HG03025 (cell line): ENCODE results near the gene MORC3.
"Not testable (repeated sequence)": the region's sequence is repeated elsewhere in the genome, so short reads cannot be mapped to it uniquely, and the experiment has no call there.

ENCODE experiments used
- ATAC-seq: cut with Tn5 transposase; IDR thresholded peaks from one replicate; pipeline ENCODE4 v1.9.1; 2021; ENCODE audit warnings: mild to moderate bottlenecking, moderate library complexity; ENCODE audit not compliant: unreplicated experiment, low FRiP score

Gene MORC3

GRCh38 chr21:36384885-36385232, 64.9 kb downstream of the MORC3 start:
- no peak for ATAC-seq

- ATAC-seq, result peak; percentile 52
Measured at GRCh38 chr21:36385233-36386030, 65.4 kb downstream of the MORC3 start, which contains the start of gene CHAF1B. Gene CHAF1B (plus strand): TSS chr21:36385392. CDS start chr21:36386137, 745 bp downstream.

- no peak for ATAC-seq
Measured at GRCh38 chr21:36386031-36386642, 66.1 kb downstream of the MORC3 start.

- ATAC-seq, result no peak
Measured at GRCh38 chr21:36388096-36388495, 68.1 kb downstream of the MORC3 start.

- no peak for ATAC-seq
Measured at GRCh38 chr21:36388835-36389234, 68.8 kb downstream of the MORC3 start.

GRCh38 chr21:36391649-36392048, 71.7 kb downstream of the MORC3 start:
- ATAC-seq, result not testable (repeated sequence)

- ATAC-seq, result no peak
Measured at GRCh38 chr21:36395353-36396111, 75.5 kb downstream of the MORC3 start.

GRCh38 chr21:36396325-36396724, 76.3 kb downstream of the MORC3 start:
- ATAC-seq, result no peak

GRCh38 chr21:36396971-36397370, 77.0 kb downstream of the MORC3 start:
- no peak for ATAC-seq

GRCh38 chr21:36397606-36398005, 77.6 kb downstream of the MORC3 start:
- no peak for ATAC-seq

- not testable (repeated sequence) for ATAC-seq
Measured at GRCh38 chr21:36399736-36400135, 79.7 kb downstream of the MORC3 start.

- ATAC-seq, result no peak
Measured at GRCh38 chr21:36400719-36401118, 80.7 kb downstream of the MORC3 start.

- no peak for ATAC-seq
Measured at GRCh38 chr21:36402339-36402738, 82.3 kb downstream of the MORC3 start.

- no peak for ATAC-seq
Measured at GRCh38 chr21:36403713-36404112, 83.7 kb downstream of the MORC3 start.

GRCh38 chr21:36408568-36408967, 88.6 kb downstream of the MORC3 start:
- ATAC-seq, result no peak

GRCh38 chr21:36411301-36411700, 91.3 kb downstream of the MORC3 start:
- ATAC-seq, result no peak

GRCh38 chr21:36412916-36413315, 92.9 kb downstream of the MORC3 start:
- no peak for ATAC-seq

GRCh38 chr21:36415375-36415774, 95.4 kb downstream of the MORC3 start:
- ATAC-seq, result no peak

GRCh38 chr21:36419241-36419640, 99.2 kb downstream of the MORC3 start:
- no peak for ATAC-seq

GRCh38 chr21:36419996-36420395, 100.0 kb downstream of the MORC3 start:
- no peak for ATAC-seq

GRCh38 chr21:36420571-36421339, 100.8 kb downstream of the MORC3 start:
- no peak for ATAC-seq
